HepG2 (cell line): ENCODE data around the gene ATP1A1. TPM values are rescaled to one million over a fixed set of nuclear protein-coding genes. Genes with fewer than 3 reads are reported as not detected.

Source experiments
- BORCS8-MEF2B ChIP-seq: sonication (generic); formaldehyde crosslinking; IDR thresholded peaks from 2 replicates; pipeline ENCODE4 v1.8.0; 2022; ENCODE audit warnings: mild to moderate bottlenecking, missing genetic modification reagents
- FOSL2 ChIP-seq: sonication (generic); formaldehyde crosslinking; IDR thresholded peaks from 2 replicates; pipeline ENCODE4 v1.4.0; 2020; ENCODE audit warnings: missing genetic modification reagents
- ISL2 ChIP-seq: sonication (generic); formaldehyde crosslinking; IDR thresholded peaks from 2 replicates; pipeline ENCODE4 v1.5.0; 2020; ENCODE audit warnings: missing genetic modification reagents
- MBD4 ChIP-seq: IDR thresholded peaks from 2 replicates; pipeline ENCODE4 v1.6.1; 2012; ENCODE audit warnings: low read length, inconsistent platforms, borderline replicate concordance
- MLLT10 ChIP-seq: sonication (generic); formaldehyde crosslinking; IDR thresholded peaks from 2 replicates; pipeline ENCODE4 v1.4.0; 2020; ENCODE audit warnings: missing genetic modification reagents
- NFE2L2 ChIP-seq: fragments of 150-350 bp; IDR thresholded peaks from 2 replicates; pipeline ENCODE4 v1.6.1; 2014; ENCODE audit warnings: low read length
- NR2F6 ChIP-seq, 2 experiments: IDR thresholded peaks; 2 replicates each; pipeline ENCODE4 v1.6.1; 2016; ENCODE audit warnings: antibody characterized with exemption in 1 of 2, mild to moderate bottlenecking in 1 of 2
- PRMT3 ChIP-seq: sonication (generic); formaldehyde crosslinking; IDR thresholded peaks from 2 replicates; pipeline ENCODE4 v1.8.1; 2022; ENCODE audit warnings: low read depth, mild to moderate bottlenecking, moderate library complexity, missing genetic modification reagents, borderline replicate concordance
- PTBP1 ChIP-seq: fragments of 200-400 bp; formaldehyde crosslinking; IDR thresholded peaks from 2 replicates; pipeline ENCODE4 v1.6.1; 2018; ENCODE audit warnings: low read length, low read depth; ENCODE audit not compliant: poor library complexity, severe bottlenecking
- RELA ChIP-seq: sonication (generic); formaldehyde crosslinking; IDR thresholded peaks from 2 replicates; pipeline ENCODE4 v1.4.0; 2020; ENCODE audit warnings: missing genetic modification reagents
- RXRA ChIP-seq: sonication (generic); formaldehyde crosslinking; IDR thresholded peaks from 2 replicates; pipeline ENCODE4 v1.5.1; 2020; ENCODE audit warnings: missing genetic modification reagents
- ZFX ChIP-seq: sonication (generic); formaldehyde crosslinking; IDR thresholded peaks from 2 replicates; pipeline ENCODE4 v1.4.0; 2020; ENCODE audit warnings: mild to moderate bottlenecking, low read depth, missing genetic modification reagents, moderate library complexity
- ZFYVE20 ChIP-seq: sonication (generic); formaldehyde crosslinking; IDR thresholded peaks from 2 replicates; pipeline ENCODE4 v1.8.0; 2023; ENCODE audit warnings: low read depth, mild to moderate bottlenecking, moderate library complexity, missing genetic modification reagents, borderline replicate concordance
- ZNF703 ChIP-seq: sonication (generic); formaldehyde crosslinking; IDR thresholded peaks from 2 replicates; pipeline ENCODE4 v1.5.1; 2020; ENCODE audit warnings: missing genetic modification reagents, mild to moderate bottlenecking, moderate library complexity, borderline replicate concordance
- polyA plus RNA-seq, 8 experiments: library from polyadenylated mRNA; depleted of rRNA in 3 of 8; stranded (reverse) in 7 of 8; unstranded in 1 of 8; fragments of >200 nt; fragmentation: Illumina TruSeq in 4 of 8; extraction: Trizol in 4 of 8; gene quantifications; 2 replicates each; pipeline versions ENCODE4 v1.2.1 to v1.2.3, GENCODE V29; 2011 to 2016; ENCODE audit warnings: low read depth in 4 of 8, missing spikeins in 1 of 8, mixed read lengths in 1 of 8; ENCODE audit not compliant: insufficient read depth in 1 of 8
- total RNA-seq, 5 experiments: library from RNA; depleted of rRNA; stranded (reverse); fragments of >200 nt; fragmentation: Illumina TruSeq; extraction: Trizol; gene quantifications; 2 replicates each; pipeline ENCODE4 v1.2.3, GENCODE V29; 2016; ENCODE audit warnings: low read depth in 1 of 5
- TF ChIP-seq, protein P1 (sequence below): sonication (generic); formaldehyde crosslinking; IDR thresholded peaks from 2 replicates; pipeline ENCODE4 v1.5.0; 2020; ENCODE audit warnings: missing genetic modification reagents
- TF ChIP-seq, protein P2 (sequence below): sonication (generic); formaldehyde crosslinking; IDR thresholded peaks from 2 replicates; pipeline ENCODE4 v1.5.1; 2020; ENCODE audit warnings: mild to moderate bottlenecking, moderate library complexity, missing genetic modification reagents
- TF ChIP-seq, protein P3 (sequence below): sonication (generic); formaldehyde crosslinking; IDR thresholded peaks from 2 replicates; pipeline ENCODE4 v1.4.0; 2020; ENCODE audit warnings: missing genetic modification reagents
- TF ChIP-seq, protein P4 (sequence below): sonication (generic); formaldehyde crosslinking; IDR thresholded peaks from 2 replicates; pipeline ENCODE4 v1.5.0; 2020; ENCODE audit warnings: mild to moderate bottlenecking, missing genetic modification reagents, borderline replicate concordance
- TF ChIP-seq, protein P5 (sequence below): sonication (generic); formaldehyde crosslinking; IDR thresholded peaks from 2 replicates; pipeline ENCODE4 v1.8.0; 2022; ENCODE audit warnings: missing genetic modification reagents, mild to moderate bottlenecking, inconsistent platforms, borderline replicate concordance

ATP1A1 gene
- total and polyA plus RNA-seq, 2 of the 13 experiments (the other 11 are each of a cell fraction or from before 2014, with no cell fraction given), result 280 to 705 TPM

DNA sequence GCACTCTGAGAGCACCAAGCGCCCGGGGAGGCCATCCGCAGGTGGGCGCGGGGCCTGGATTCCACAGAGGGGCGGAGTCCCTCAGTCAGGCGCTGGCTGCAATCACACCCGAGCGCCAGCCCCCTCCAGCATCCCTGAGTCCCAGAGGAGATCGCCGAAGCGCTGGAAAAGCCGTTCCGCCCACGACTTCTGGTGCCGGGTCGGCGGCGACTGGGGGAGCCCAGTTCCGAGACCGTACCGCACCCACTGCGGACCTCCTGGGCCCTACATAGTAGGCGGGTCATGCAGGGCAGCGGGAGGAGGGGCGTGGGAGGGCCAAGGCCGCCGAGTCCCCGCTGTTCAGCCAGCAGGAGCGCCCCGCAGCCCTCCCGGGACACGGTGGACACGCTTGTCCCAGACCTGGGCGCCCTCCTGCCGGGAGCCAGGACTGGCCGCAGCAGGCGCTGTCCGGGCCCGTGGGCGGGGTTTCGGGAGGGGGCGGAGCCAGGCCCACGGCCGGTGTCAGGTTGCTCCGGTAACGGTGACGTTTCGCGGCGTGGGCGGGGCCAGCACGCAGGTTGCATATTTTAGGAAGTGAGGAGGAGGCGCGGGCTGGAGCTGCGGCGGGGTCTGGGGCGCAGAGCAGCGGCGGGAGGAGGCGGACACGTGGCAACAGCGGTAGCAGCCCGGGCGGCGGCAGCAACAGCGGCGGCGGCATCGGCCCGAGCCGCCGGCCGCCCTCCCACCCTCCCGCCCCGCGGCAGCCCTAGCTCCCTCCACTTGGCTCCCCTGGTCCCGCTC is at the start of gene ATP1A1 (continued):
- TF ChIP-seq, protein P1, sequence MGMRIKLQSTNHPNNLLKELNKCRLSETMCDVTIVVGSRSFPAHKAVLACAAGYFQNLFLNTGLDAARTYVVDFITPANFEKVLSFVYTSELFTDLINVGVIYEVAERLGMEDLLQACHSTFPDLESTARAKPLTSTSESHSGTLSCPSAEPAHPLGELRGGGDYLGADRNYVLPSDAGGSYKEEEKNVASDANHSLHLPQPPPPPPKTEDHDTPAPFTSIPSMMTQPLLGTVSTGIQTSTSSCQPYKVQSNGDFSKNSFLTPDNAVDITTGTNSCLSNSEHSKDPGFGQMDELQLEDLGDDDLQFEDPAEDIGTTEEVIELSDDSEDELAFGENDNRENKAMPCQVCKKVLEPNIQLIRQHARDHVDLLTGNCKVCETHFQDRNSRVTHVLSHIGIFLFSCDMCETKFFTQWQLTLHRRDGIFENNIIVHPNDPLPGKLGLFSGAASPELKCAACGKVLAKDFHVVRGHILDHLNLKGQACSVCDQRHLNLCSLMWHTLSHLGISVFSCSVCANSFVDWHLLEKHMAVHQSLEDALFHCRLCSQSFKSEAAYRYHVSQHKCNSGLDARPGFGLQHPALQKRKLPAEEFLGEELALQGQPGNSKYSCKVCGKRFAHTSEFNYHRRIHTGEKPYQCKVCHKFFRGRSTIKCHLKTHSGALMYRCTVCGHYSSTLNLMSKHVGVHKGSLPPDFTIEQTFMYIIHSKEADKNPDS (CRISPR knock-in tag), result no peak
- TF ChIP-seq FOSL2 (CRISPR knock-in tag) (peak; percentile 26; the same call in 1 of the 2 replicates), MBD4 (no peak), MLLT10 (CRISPR knock-in tag) (no peak), RELA (CRISPR knock-in tag) (no peak), ISL2 (CRISPR knock-in tag) (0 out of 2 replicates have a peak, but pooled peaks have one; percentile 45), ZFYVE20 (CRISPR knock-in tag) (no peak), NR2F6 (IDR thresholded peaks at IDR 0.05) (no peak), NR2F6 (CRISPR knock-in tag; IDR thresholded peaks at IDR 0.05) (no peak; the same call in 1 of the 2 replicates), ZFX (CRISPR knock-in tag) (peak; percentile 44; the same call in 1 of the 2 replicates), PRMT3 (CRISPR knock-in tag) (no peak), BORCS8-MEF2B (CRISPR knock-in tag) (no peak), RXRA (no peak), ZNF703 (CRISPR knock-in tag) (peak; percentile 83; the same call in 1 of the 2 replicates), NFE2L2 (no peak), PTBP1 (no peak)
- TF ChIP-seq, protein P2, sequence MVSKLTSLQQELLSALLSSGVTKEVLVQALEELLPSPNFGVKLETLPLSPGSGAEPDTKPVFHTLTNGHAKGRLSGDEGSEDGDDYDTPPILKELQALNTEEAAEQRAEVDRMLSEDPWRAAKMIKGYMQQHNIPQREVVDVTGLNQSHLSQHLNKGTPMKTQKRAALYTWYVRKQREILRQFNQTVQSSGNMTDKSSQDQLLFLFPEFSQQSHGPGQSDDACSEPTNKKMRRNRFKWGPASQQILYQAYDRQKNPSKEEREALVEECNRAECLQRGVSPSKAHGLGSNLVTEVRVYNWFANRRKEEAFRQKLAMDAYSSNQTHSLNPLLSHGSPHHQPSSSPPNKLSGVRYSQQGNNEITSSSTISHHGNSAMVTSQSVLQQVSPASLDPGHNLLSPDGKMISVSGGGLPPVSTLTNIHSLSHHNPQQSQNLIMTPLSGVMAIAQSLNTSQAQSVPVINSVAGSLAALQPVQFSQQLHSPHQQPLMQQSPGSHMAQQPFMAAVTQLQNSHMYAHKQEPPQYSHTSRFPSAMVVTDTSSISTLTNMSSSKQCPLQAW (CRISPR knock-in tag), result peak; percentile 80
- TF ChIP-seq, protein P3, sequence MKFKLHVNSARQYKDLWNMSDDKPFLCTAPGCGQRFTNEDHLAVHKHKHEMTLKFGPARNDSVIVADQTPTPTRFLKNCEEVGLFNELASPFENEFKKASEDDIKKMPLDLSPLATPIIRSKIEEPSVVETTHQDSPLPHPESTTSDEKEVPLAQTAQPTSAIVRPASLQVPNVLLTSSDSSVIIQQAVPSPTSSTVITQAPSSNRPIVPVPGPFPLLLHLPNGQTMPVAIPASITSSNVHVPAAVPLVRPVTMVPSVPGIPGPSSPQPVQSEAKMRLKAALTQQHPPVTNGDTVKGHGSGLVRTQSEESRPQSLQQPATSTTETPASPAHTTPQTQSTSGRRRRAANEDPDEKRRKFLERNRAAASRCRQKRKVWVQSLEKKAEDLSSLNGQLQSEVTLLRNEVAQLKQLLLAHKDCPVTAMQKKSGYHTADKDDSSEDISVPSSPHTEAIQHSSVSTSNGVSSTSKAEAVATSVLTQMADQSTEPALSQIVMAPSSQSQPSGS (CRISPR knock-in tag), result peak; percentile 32; the same call in 1 of the 2 replicates
- TF ChIP-seq, protein P4, sequence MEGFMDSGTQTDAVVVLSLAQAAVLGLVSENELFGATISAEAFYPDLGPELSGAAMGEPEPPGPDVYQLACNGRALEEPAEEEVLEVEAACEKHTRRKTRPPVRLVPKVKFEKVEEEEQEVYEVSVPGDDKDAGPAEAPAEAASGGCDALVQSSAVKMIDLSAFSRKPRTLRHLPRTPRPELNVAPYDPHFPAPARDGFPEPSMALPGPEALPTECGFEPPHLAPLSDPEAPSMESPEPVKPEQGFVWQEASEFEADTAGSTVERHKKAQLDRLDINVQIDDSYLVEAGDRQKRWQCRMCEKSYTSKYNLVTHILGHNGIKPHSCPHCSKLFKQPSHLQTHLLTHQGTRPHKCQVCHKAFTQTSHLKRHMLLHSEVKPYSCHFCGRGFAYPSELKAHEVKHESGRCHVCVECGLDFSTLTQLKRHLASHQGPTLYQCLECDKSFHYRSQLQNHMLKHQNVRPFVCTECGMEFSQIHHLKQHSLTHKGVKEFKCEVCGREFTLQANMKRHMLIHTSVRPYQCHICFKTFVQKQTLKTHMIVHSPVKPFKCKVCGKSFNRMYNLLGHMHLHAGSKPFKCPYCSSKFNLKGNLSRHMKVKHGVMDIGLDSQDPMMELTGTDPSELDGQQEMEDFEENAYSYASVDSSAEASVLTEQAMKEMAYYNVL (CRISPR knock-in tag), result no peak
- TF ChIP-seq, protein P5, sequence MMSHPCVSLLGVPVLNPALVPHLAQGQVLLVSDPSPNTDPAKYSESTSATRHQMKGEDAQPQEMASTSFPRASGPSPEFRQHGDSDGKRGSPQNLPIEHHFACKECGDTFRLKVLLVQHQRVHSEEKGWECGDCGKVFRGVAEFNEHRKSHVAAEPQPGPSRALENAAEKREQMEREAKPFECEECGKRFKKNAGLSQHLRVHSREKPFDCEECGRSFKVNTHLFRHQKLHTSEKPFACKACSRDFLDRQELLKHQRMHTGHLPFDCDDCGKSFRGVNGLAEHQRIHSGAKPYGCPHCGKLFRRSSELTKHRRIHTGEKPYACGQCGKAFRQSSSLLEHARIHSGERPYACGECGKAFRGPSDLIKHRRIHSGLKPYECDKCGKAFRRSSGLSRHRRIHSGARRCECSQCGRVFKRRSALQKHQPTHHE (CRISPR knock-in tag), result no peak; the same call in 1 of the 2 replicates
